ENCODE data around the gene ARHGAP29.

ARHGAP29 gene

GRCh38 chr1:94245747-94246438, 8.5 kb upstream of the ARHGAP29 start:
- H3K4me3 ChIP-seq (ENCODE audit: low read depth, low read length): peak overlapping the region; percentile 18; the same call in 1 of the 2 replicates
- no peak for TF ChIP-seq CTCF (IDR thresholded peaks at IDR 0.05; ENCODE audit: low read depth, low read length)

- no peak overlapping the region for H3K4me3 ChIP-seq (ENCODE audit: low read depth, low read length)
- no peak for TF ChIP-seq CTCF (IDR thresholded peaks at IDR 0.05; ENCODE audit: low read depth, low read length)
Measured at GRCh38 chr1:94244816-94245215, 7.4 kb upstream of the ARHGAP29 start.

- TF ChIP-seq CTCF (IDR thresholded peaks at IDR 0.05; ENCODE audit: low read depth, low read length): no peak
- no peak overlapping the region for H3K4me3 ChIP-seq (ENCODE audit: low read depth, low read length)
Measured at GRCh38 chr1:94243665-94244064, 6.3 kb upstream of the ARHGAP29 start.

- H3K4me3 ChIP-seq (ENCODE audit: low read depth, low read length): no peak overlapping the region
- no peak for TF ChIP-seq CTCF (IDR thresholded peaks at IDR 0.05; ENCODE audit: low read depth, low read length)
Measured at GRCh38 chr1:94240822-94241221, 3.4 kb upstream of the ARHGAP29 start.

- H3K4me3 ChIP-seq (ENCODE audit: low read depth, low read length): no peak overlapping the region
- TF ChIP-seq CTCF (IDR thresholded peaks at IDR 0.05; ENCODE audit: low read depth, low read length): no peak
Measured at GRCh38 chr1:94239796-94240195, 2.4 kb upstream of the ARHGAP29 start.

- H3K4me3 ChIP-seq (ENCODE audit: low read depth, low read length): no peak overlapping the region
- no peak for TF ChIP-seq CTCF (IDR thresholded peaks at IDR 0.05; ENCODE audit: low read depth, low read length)
Measured at GRCh38 chr1:94239051-94239450, 1.7 kb upstream of the ARHGAP29 start.

- peak overlapping the region; percentile 91 for H3K4me3 ChIP-seq (ENCODE audit: low read depth, low read length)
- TF ChIP-seq CTCF (IDR thresholded peaks at IDR 0.05; ENCODE audit: low read depth, low read length): 0 out of 2 replicates have a peak, but pooled peaks have one; percentile 6
Measured at GRCh38 chr1:94236630-94237290, 624 bp downstream of the ARHGAP29 start.

Measured in WI38 (cell line).